Colonic mucosa (tissue), 4 donors: ENCODE measurements around the gene AICDA. TPM values are rescaled to one million over a fixed set of nuclear protein-coding genes. Genes with fewer than 3 reads are reported as not detected.
"Not testable (repeated sequence)": the region's sequence is repeated elsewhere in the genome, so short reads cannot be mapped to it uniquely, and the experiment has no call there.

Experiments
- DNase-seq: peaks from one replicate; pipeline ENCODE4 v3.0.0-alpha.2; 2020
- H3K27ac ChIP-seq: fragments of 200-600 bp; one replicate; pipeline ENCODE4 v1.8.0; 2021
- H3K27me3 ChIP-seq: fragments of 200-600 bp; one replicate; pipeline ENCODE4 v1.8.0; 2021
- H3K36me3 ChIP-seq: fragments of 200-600 bp; one replicate; pipeline ENCODE4 v1.8.0; 2021
- H3K4me1 ChIP-seq: fragments of 200-600 bp; one replicate; pipeline ENCODE4 v1.8.0; 2021; ENCODE audit warnings: mild to moderate bottlenecking
- H3K4me3 ChIP-seq: fragments of 200-600 bp; one replicate; pipeline ENCODE4 v1.8.0; 2021
- H3K9ac ChIP-seq, 2 donors: one replicate each; pipeline ENCODE4 v1.7.0; 2013; ENCODE audit warnings: control low read depth in 2 of 2, low read depth in 2 of 2, low read length in 2 of 2
- H3K9me3 ChIP-seq: fragments of 200-600 bp; one replicate; pipeline ENCODE4 v1.8.0; 2021
- CTCF ChIP-seq: fragments of 200-600 bp; IDR thresholded peaks from one replicate; pipeline ENCODE4 v1.8.0; 2022; ENCODE audit warnings: antibody characterized with exemption, mild to moderate bottlenecking
- intact Hi-C: fragments of 100-400 bp; cut with DNase I; formaldehyde crosslinking; loops from one replicate; pipeline ENCODE4 v1.14.1; 2022
- total RNA-seq, 2 donors: library from RNA; stranded (reverse); fragmentation: NEBNext Ultra II Directional in 1 of 2; extraction: Animal tissue kit (Norgen Biotek cat#: 25700) in 1 of 2; gene quantifications; one replicate each; pipeline ENCODE4 v1.2.1, GENCODE V29; 2021
- donor health status: healthy.
- donor health status: DM: no; HTN: no; CAD: no.
- donor health status: DM: no; HTN: no; CAD: no.

The AICDA gene
- total RNA-seq, 2 donors from 2014 or later: not detected

- no peaks in the 10 kb centered on the region for H3K9me3 ChIP-seq
Measured at GRCh38 chr12:8630131-8630530, 17.5 kb upstream of the AICDA start.

GRCh38 chr12:8629486-8630033, 16.9 kb upstream of the AICDA start:
- H3K27me3 ChIP-seq: no peaks in the 10 kb centered on the region
- H3K4me3 ChIP-seq: no peak overlapping the region
- H3K9me3 ChIP-seq: no peaks in the 10 kb centered on the region

More at GRCh38 chr12:8630131-8630530, 17.5 kb upstream of the AICDA start:
- no peak for TF ChIP-seq CTCF
- H3K27me3 ChIP-seq: no peaks in the 10 kb centered on the region
- intact Hi-C loops: no loop called here
- no peak overlapping the region for H3K4me3 ChIP-seq
- no peak overlapping the region for H3K9ac ChIP-seq
- H3K36me3 ChIP-seq: no peaks in the 10 kb centered on the region
- no peaks in the 10 kb centered on the region for H3K4me1 ChIP-seq
- DNase-seq: no peak
- H3K27ac ChIP-seq: no peak overlapping the region

GRCh38 chr12:8628731-8629130, 16.1 kb upstream of the AICDA start:
- TF ChIP-seq CTCF: no peak
- H3K4me1 ChIP-seq: no peaks in the 10 kb centered on the region
- no peak for DNase-seq
- no peaks in the 10 kb centered on the region for H3K27me3 ChIP-seq
- H3K27ac ChIP-seq: no peak overlapping the region
- intact Hi-C loops: no loop called here
- no peak overlapping the region for H3K4me3 ChIP-seq
- no peaks in the 10 kb centered on the region for H3K36me3 ChIP-seq
- H3K9ac ChIP-seq: no peak overlapping the region
- H3K9me3 ChIP-seq: no peaks in the 10 kb centered on the region

More at GRCh38 chr12:8629486-8630033, 16.9 kb upstream of the AICDA start:
- no peaks in the 10 kb centered on the region for H3K4me1 ChIP-seq
- TF ChIP-seq CTCF: no peak
- no peak for DNase-seq
- intact Hi-C loops: no loop called here
- no peak overlapping the region for H3K27ac ChIP-seq
- H3K9ac ChIP-seq: no peak overlapping the region
- no peaks in the 10 kb centered on the region for H3K36me3 ChIP-seq

- H3K4me3 ChIP-seq, H3K9ac ChIP-seq, H3K9me3 ChIP-seq, DNase-seq, H3K27ac ChIP-seq, H3K4me1 ChIP-seq, intact Hi-C loops, H3K36me3 ChIP-seq, H3K27me3 ChIP-seq: not testable (repeated sequence)
Measured at GRCh38 chr12:8624750-8625149, 12.1 kb upstream of the AICDA start.

GRCh38 chr12:8622646-8623045, 10.0 kb upstream of the AICDA start:
- no peaks in the 10 kb centered on the region for H3K9me3 ChIP-seq
- no peaks in the 10 kb centered on the region for H3K27me3 ChIP-seq
- intact Hi-C loops: no loop called here
- no peaks in the 10 kb centered on the region for H3K4me1 ChIP-seq
- no peak overlapping the region for H3K27ac ChIP-seq
- no peak for TF ChIP-seq CTCF
- no peaks in the 10 kb centered on the region for H3K36me3 ChIP-seq
- H3K9ac ChIP-seq: no peak overlapping the region
- DNase-seq: no peak
- no peak overlapping the region for H3K4me3 ChIP-seq

- no peaks in the 10 kb centered on the region for H3K4me1 ChIP-seq
- H3K36me3 ChIP-seq: no peaks in the 10 kb centered on the region
- H3K4me3 ChIP-seq: no peak overlapping the region
- no peaks in the 10 kb centered on the region for H3K27me3 ChIP-seq
- H3K9ac ChIP-seq: no peak overlapping the region
- H3K27ac ChIP-seq: no peak overlapping the region
- no peaks in the 10 kb centered on the region for H3K9me3 ChIP-seq
- TF ChIP-seq CTCF: no peak
- intact Hi-C loops: no loop called here
- DNase-seq: no peak
Measured at GRCh38 chr12:8615206-8615605, 2.5 kb upstream of the AICDA start.

- H3K27ac ChIP-seq, DNase-seq, H3K9me3 ChIP-seq, H3K27me3 ChIP-seq, H3K36me3 ChIP-seq, H3K4me1 ChIP-seq, H3K4me3 ChIP-seq, intact Hi-C loops, H3K9ac ChIP-seq: not testable (repeated sequence)
Measured at GRCh38 chr12:8613881-8614280, 1.2 kb upstream of the AICDA start.
